Neural cell (in vitro differentiated cells): ENCODE data around the gene PDE1C. TPM values are rescaled to one million over a fixed set of nuclear protein-coding genes. Genes with fewer than 3 reads are reported as not detected.
A peak's percentile ranks its signal among the peaks of the same experiment; 100 is the strongest.

Source experiments
- H2AFZ ChIP-seq: fragments of 200-600, 300-800 bp; sonication (generic), shearing (Covaris generic); 2 replicates; pipeline ENCODE4 v1.6.0; 2014; ENCODE audit warnings: low read depth, mild to moderate bottlenecking, antibody characterized with exemption, low read length, moderate library complexity
- H3F3A ChIP-seq: fragments of 200-600 bp; shearing (Covaris generic); 2 replicates; pipeline ENCODE4 v1.6.1; 2016; ENCODE audit warnings: mild to moderate bottlenecking, moderate library complexity, mixed read lengths, antibody characterized with exemption, low read length; ENCODE audit not compliant: insufficient read depth, poor library complexity, severe bottlenecking
- H3K27ac ChIP-seq: fragments of 200-600, 300-800 bp; sonication (generic), shearing (Covaris generic); 2 replicates; pipeline ENCODE4 v1.5.1; 2014; ENCODE audit warnings: mild to moderate bottlenecking, low read length, moderate library complexity
- H3K27me3 ChIP-seq: fragments of 300-800, 200-600 bp; sonication (generic), shearing (Covaris generic); 2 replicates; pipeline ENCODE4 v1.6.0; 2014; ENCODE audit warnings: mild to moderate bottlenecking, low read depth, low read length, moderate library complexity; ENCODE audit not compliant: insufficient read depth
- H3K36me3 ChIP-seq: fragments of 300-800, 200-600 bp; sonication (generic), shearing (Covaris generic); 2 replicates; pipeline ENCODE4 v1.5.1; 2014; ENCODE audit warnings: mild to moderate bottlenecking, antibody characterized with exemption, low read length, moderate library complexity; ENCODE audit not compliant: insufficient read depth
- H3K4me2 ChIP-seq: fragments of 300-800, 200-600 bp; sonication (generic), shearing (Covaris generic); 2 replicates; pipeline ENCODE4 v1.6.0; 2014; ENCODE audit warnings: mild to moderate bottlenecking, low read length
- H3K4me3 ChIP-seq: fragments of 300-800, 200-600 bp; sonication (generic), shearing (Covaris generic); 2 replicates; pipeline ENCODE4 v1.5.1; 2014; ENCODE audit warnings: mild to moderate bottlenecking, low read length, moderate library complexity
- H3K79me2 ChIP-seq: fragments of 200-600 bp; shearing (Covaris generic); replicated peaks from 2 replicates; pipeline ENCODE4 v1.6.0; 2014; ENCODE audit warnings: mild to moderate bottlenecking, low read length, moderate library complexity; ENCODE audit not compliant: insufficient read depth
- H3K9ac ChIP-seq: fragments of 300-800, 200-600 bp; sonication (generic), shearing (Covaris generic); 2 replicates; pipeline ENCODE4 v1.6.1; 2016; ENCODE audit warnings: mild to moderate bottlenecking, low read length, mixed read lengths
- H3K9me2 ChIP-seq: fragments of 200-600 bp; shearing (Covaris generic); 2 replicates; pipeline ENCODE4 v1.6.1; 2016; ENCODE audit warnings: mild to moderate bottlenecking, low read length, mixed read lengths; ENCODE audit not compliant: insufficient read depth
- H3K9me3 ChIP-seq: fragments of 200-600, 300-800 bp; sonication (generic), shearing (Covaris generic); 2 replicates; pipeline ENCODE4 v1.6.1; 2016; ENCODE audit warnings: mild to moderate bottlenecking, mixed run types, low read length, moderate library complexity, mixed read lengths
- H4K20me1 ChIP-seq: fragments of 200-600 bp; shearing (Covaris generic); 2 replicates; pipeline ENCODE4 v1.6.1; 2016; ENCODE audit warnings: mild to moderate bottlenecking, mixed run types; ENCODE audit not compliant: insufficient read depth
- EP300 ChIP-seq: fragments of 450-650 bp; conservative IDR thresholded peaks from 2 replicates; pipeline ENCODE4 v1.6.1; 2014; ENCODE audit warnings: antibody characterized with exemption, mild to moderate bottlenecking, moderate library complexity; ENCODE audit not compliant: poor library complexity, severe bottlenecking
- EZH2 ChIP-seq: fragments of 200-600, 300-800 bp; shearing (Covaris generic), sonication (generic); IDR thresholded peaks from 2 replicates; pipeline ENCODE4 v1.6.1; 2014; ENCODE audit warnings: antibody characterized with exemption, low read length, borderline replicate concordance, mild to moderate bottlenecking; ENCODE audit not compliant: insufficient read depth, poor library complexity, severe bottlenecking
- MXI1 ChIP-seq: fragments of 450-650 bp; conservative IDR thresholded peaks from 2 replicates; pipeline ENCODE4 v1.6.1; 2014; ENCODE audit warnings: antibody characterized with exemption, mild to moderate bottlenecking; ENCODE audit not compliant: poor library complexity, severe bottlenecking
- POLR2AphosphoS5 ChIP-seq: IDR thresholded peaks from 2 replicates; pipeline ENCODE4 v1.6.1; 2012
- RAD21 ChIP-seq: fragments of 450-650 bp; conservative IDR thresholded peaks from 2 replicates; pipeline ENCODE4 v1.6.1; 2014; ENCODE audit warnings: antibody characterized with exemption, mild to moderate bottlenecking, moderate library complexity
- SMC3 ChIP-seq: fragments of 450-650 bp; conservative IDR thresholded peaks from 2 replicates; pipeline ENCODE4 v1.6.1; 2014; ENCODE audit warnings: antibody characterized with exemption, mild to moderate bottlenecking, moderate library complexity; ENCODE audit not compliant: poor library complexity
- TAF1 ChIP-seq: IDR thresholded peaks from 2 replicates; pipeline ENCODE4 v1.6.1; 2012; ENCODE audit warnings: low read depth
- polyA plus RNA-seq: library from polyadenylated mRNA; depleted of rRNA; stranded (reverse); fragments of >200 nt; gene quantifications from 2 replicates; pipeline ENCODE4 v1.2.3, GENCODE V29; 2014
- TF ChIP-seq, protein P1 (sequence below): fragments of 450-650 bp; IDR thresholded peaks from 2 replicates; pipeline ENCODE4 v1.5.1; 2014; ENCODE audit warnings: antibody characterized with exemption, mild to moderate bottlenecking, moderate library complexity; ENCODE audit not compliant: poor library complexity, severe bottlenecking
- TF ChIP-seq, protein P2 (sequence below): IDR thresholded peaks from 2 replicates; pipeline ENCODE4 v1.6.1; 2012; ENCODE audit warnings: borderline replicate concordance

PDE1C gene
- polyA plus RNA-seq, 1 donor from 2014 or later = 6.6 TPM

- no peak overlapping the region for H3K27ac ChIP-seq
- H3K79me2 ChIP-seq = no peaks in the 10 kb centered on the region
- no peak overlapping the region for H3K4me2 ChIP-seq
- H2AFZ ChIP-seq = no peak overlapping the region
- no peak overlapping the region for H3K4me3 ChIP-seq
- no peaks in the 10 kb centered on the region for H3K9me2 ChIP-seq
- TF ChIP-seq, protein P1, sequence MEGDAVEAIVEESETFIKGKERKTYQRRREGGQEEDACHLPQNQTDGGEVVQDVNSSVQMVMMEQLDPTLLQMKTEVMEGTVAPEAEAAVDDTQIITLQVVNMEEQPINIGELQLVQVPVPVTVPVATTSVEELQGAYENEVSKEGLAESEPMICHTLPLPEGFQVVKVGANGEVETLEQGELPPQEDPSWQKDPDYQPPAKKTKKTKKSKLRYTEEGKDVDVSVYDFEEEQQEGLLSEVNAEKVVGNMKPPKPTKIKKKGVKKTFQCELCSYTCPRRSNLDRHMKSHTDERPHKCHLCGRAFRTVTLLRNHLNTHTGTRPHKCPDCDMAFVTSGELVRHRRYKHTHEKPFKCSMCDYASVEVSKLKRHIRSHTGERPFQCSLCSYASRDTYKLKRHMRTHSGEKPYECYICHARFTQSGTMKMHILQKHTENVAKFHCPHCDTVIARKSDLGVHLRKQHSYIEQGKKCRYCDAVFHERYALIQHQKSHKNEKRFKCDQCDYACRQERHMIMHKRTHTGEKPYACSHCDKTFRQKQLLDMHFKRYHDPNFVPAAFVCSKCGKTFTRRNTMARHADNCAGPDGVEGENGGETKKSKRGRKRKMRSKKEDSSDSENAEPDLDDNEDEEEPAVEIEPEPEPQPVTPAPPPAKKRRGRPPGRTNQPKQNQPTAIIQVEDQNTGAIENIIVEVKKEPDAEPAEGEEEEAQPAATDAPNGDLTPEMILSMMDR = no peak
- TF ChIP-seq POLR2AphosphoS5 (peak; percentile 14), EZH2 (no peak), MXI1 (no peak), SMC3 (no peak), TAF1 (no peak), RAD21 (no peak), EP300 (peak; percentile 61)
- TF ChIP-seq, protein P2, sequence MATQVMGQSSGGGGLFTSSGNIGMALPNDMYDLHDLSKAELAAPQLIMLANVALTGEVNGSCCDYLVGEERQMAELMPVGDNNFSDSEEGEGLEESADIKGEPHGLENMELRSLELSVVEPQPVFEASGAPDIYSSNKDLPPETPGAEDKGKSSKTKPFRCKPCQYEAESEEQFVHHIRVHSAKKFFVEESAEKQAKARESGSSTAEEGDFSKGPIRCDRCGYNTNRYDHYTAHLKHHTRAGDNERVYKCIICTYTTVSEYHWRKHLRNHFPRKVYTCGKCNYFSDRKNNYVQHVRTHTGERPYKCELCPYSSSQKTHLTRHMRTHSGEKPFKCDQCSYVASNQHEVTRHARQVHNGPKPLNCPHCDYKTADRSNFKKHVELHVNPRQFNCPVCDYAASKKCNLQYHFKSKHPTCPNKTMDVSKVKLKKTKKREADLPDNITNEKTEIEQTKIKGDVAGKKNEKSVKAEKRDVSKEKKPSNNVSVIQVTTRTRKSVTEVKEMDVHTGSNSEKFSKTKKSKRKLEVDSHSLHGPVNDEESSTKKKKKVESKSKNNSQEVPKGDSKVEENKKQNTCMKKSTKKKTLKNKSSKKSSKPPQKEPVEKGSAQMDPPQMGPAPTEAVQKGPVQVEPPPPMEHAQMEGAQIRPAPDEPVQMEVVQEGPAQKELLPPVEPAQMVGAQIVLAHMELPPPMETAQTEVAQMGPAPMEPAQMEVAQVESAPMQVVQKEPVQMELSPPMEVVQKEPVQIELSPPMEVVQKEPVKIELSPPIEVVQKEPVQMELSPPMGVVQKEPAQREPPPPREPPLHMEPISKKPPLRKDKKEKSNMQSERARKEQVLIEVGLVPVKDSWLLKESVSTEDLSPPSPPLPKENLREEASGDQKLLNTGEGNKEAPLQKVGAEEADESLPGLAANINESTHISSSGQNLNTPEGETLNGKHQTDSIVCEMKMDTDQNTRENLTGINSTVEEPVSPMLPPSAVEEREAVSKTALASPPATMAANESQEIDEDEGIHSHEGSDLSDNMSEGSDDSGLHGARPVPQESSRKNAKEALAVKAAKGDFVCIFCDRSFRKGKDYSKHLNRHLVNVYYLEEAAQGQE = no peak
- no peak overlapping the region for H3K9ac ChIP-seq
- no peaks in the 10 kb centered on the region for H4K20me1 ChIP-seq
- no peaks in the 10 kb centered on the region for H3K27me3 ChIP-seq
- no peaks in the 10 kb centered on the region for H3K36me3 ChIP-seq
- no peaks in the 10 kb centered on the region for H3F3A ChIP-seq
- peaks cover 3% of the 10 kb centered on the region for H3K9me3 ChIP-seq
Observed at GRCh38 chr7:31997423-31997822, 72.8 kb downstream of the PDE1C start.

DNA sequence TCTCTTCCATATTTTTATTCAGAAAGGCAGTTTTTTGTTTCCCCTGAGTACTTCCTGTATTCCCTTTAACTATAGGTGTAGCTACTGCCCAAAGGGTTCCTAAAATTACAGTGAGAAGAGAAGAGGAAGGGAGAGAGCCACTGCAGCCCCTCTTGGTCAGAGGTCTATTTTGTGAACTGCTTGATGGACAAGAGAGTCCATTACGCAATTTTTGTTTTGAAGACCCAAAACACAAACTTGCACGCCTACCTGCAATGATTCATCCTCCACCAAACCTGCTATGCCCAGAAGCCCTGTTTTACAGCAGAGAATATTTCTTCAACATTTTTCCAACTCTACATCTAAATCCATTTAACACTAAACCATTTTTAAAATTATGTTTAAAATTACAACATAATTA lies 75.1 kb downstream of the PDE1C start:
- Histone ChIP-seq H3K27ac (no peak overlapping the region), H3K27me3 (no peaks in the 10 kb centered on the region), H3K4me2 (no peak overlapping the region), H3K79me2 (no peaks in the 10 kb centered on the region), H3K4me3 (no peak overlapping the region), H3F3A (no peaks in the 10 kb centered on the region), H3K9me3 (no peaks in the 10 kb centered on the region), H3K9me2 (no peaks in the 10 kb centered on the region), H3K36me3 (no peaks in the 10 kb centered on the region), H3K9ac (no peak overlapping the region), H4K20me1 (no peaks in the 10 kb centered on the region), H2AFZ (no peak overlapping the region)
- TF ChIP-seq, protein P2 = no peak
- TF ChIP-seq POLR2AphosphoS5 (no peak), TAF1 (no peak)
